Measurements from ENCODE around the gene SUN1.

- no peak for TF ChIP-seq EP300 (IDR thresholded peaks at IDR 0.05)
- no peak for TF ChIP-seq CTCF (IDR thresholded peaks at IDR 0.05)
- TF ChIP-seq POLR2A (IDR thresholded peaks at IDR 0.05) = no peak
- TF ChIP-seq POLR2AphosphoS5 (IDR thresholded peaks at IDR 0.05) = peak in 2 of 4 donors; percentile 15 to 19
Observed at GRCh38 chr7:909358-910329, 77.4 kb downstream of the SUN1 start.
